ENCODE data around the gene SNRPA. TPM values are rescaled to one million over a fixed set of nuclear protein-coding genes. Genes with fewer than 3 reads are reported as not detected.
"Not testable (repeated sequence)": the region's sequence is repeated elsewhere in the genome, so short reads cannot be mapped to it uniquely, and the experiment has no call there.

SNRPA gene
- polyA plus RNA-seq, 2 donors = 48.9 to 58.1 TPM

- Histone ChIP-seq H3K4me1 (ENCODE audit: control insufficient read depth in 2 of 2, insufficient read depth in 2 of 2, low read length in 1 of 2) (peaks cover 0 to 2% of the 10 kb centered on the region in 2 donors), H3K27me3 (ENCODE audit: control insufficient read depth in 1 of 2, insufficient read depth in 2 of 2, low read length in 2 of 2) (no peaks in the 10 kb centered on the region), H3K36me3 (ENCODE audit: control insufficient read depth in 2 of 2, insufficient read depth in 2 of 2, low read length in 1 of 2) (peaks cover 8 to 16% of the 10 kb centered on the region in 2 donors), H3K9me3 (ENCODE audit: control insufficient read depth in 2 of 2, insufficient read depth in 1 of 2, low read depth in 1 of 2, low read length in 1 of 2) (no peaks in the 10 kb centered on the region), H3K4me3 (ENCODE audit: low read depth in 1 of 2, low read length in 2 of 2) (peak overlapping the region in 1 of 2 donors; percentile 95), H3K27ac (ENCODE audit: low read depth in 2 of 2, low read length in 1 of 2) (peak overlapping the region; percentile 66 to 93)
- 84 to 87% methylated on average over 6 of the region's 6 CpGs for WGBS, 2 donors
These were observed 29.9 kb upstream of the SNRPA start for GRCh38 chr19:40721140-40721486.

- H3K4me1 ChIP-seq (ENCODE audit: control insufficient read depth in 2 of 2, insufficient read depth in 2 of 2, low read length in 1 of 2) = peaks cover 0 to 2% of the 10 kb centered on the region in 2 donors
- H3K4me3 ChIP-seq (ENCODE audit: low read depth in 1 of 2, low read length in 2 of 2) = peak overlapping the region; percentile 27 to 95
- WGBS, 2 donors = 50 to 54% methylated on average over 9 of the region's 9 CpGs
- H3K27ac ChIP-seq (ENCODE audit: low read depth in 2 of 2, low read length in 1 of 2) = peak overlapping the region; percentile 73 to 93
- H3K9me3 ChIP-seq (ENCODE audit: control insufficient read depth in 2 of 2, insufficient read depth in 1 of 2, low read depth in 1 of 2, low read length in 1 of 2) = no peaks in the 10 kb centered on the region
- H3K27me3 ChIP-seq (ENCODE audit: control insufficient read depth in 1 of 2, insufficient read depth in 2 of 2, low read length in 2 of 2) = no peaks in the 10 kb centered on the region
- peaks cover 12 to 24% of the 10 kb centered on the region in 2 donors for H3K36me3 ChIP-seq (ENCODE audit: control insufficient read depth in 2 of 2, insufficient read depth in 2 of 2, low read length in 1 of 2)
These were observed 28.9 kb upstream of the SNRPA start for GRCh38 chr19:40721936-40722661.

GRCh38 chr19:40723661-40724254, 27.2 kb upstream of the SNRPA start:
- WGBS, 2 donors = 85 to 91% methylated on average over 5 of the region's 5 CpGs
- H3K27ac ChIP-seq (ENCODE audit: low read depth in 2 of 2, low read length in 1 of 2) = peak overlapping the region in 1 of 2 donors; percentile 33
- H3K4me3 ChIP-seq (ENCODE audit: low read depth in 1 of 2, low read length in 2 of 2) = peak overlapping the region in 1 of 2 donors; percentile 21
- peaks cover 0 to 2% of the 10 kb centered on the region in 2 donors for H3K4me1 ChIP-seq (ENCODE audit: control insufficient read depth in 2 of 2, insufficient read depth in 2 of 2, low read length in 1 of 2)
- H3K27me3 ChIP-seq (ENCODE audit: control insufficient read depth in 1 of 2, insufficient read depth in 2 of 2, low read length in 2 of 2) = no peaks in the 10 kb centered on the region
- H3K36me3 ChIP-seq (ENCODE audit: control insufficient read depth in 2 of 2, insufficient read depth in 2 of 2, low read length in 1 of 2) = peaks cover 12 to 36% of the 10 kb centered on the region in 2 donors
- H3K9me3 ChIP-seq (ENCODE audit: control insufficient read depth in 2 of 2, insufficient read depth in 1 of 2, low read depth in 1 of 2, low read length in 1 of 2) = no peaks in the 10 kb centered on the region

DNA sequence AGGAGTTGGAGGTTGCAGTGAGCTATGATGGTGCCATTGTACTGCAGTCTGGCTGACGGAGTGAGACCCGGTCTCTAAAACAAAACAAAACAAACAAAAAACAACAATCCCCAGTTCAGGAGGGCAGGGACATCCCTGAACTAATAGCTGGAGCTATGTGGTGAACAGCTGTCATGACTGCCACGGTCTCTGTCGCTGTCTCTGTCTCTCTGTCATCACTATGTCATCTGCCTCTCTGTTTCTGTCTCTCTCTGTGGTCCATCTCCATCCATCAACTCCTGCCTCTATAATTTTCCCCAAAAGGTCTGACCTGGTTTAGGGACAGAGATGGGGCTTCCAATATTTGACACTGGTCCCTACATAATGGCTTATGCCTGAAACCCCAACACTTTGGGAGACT, 26.7 kb upstream of the SNRPA start:
- H3K9me3 ChIP-seq (ENCODE audit: control insufficient read depth in 2 of 2, insufficient read depth in 1 of 2, low read depth in 1 of 2, low read length in 1 of 2) = no peaks in the 10 kb centered on the region
- H3K4me3 ChIP-seq (ENCODE audit: low read depth in 1 of 2, low read length in 2 of 2) = peak overlapping the region in 1 of 2 donors; percentile 21
- no peaks in the 10 kb centered on the region for H3K27me3 ChIP-seq (ENCODE audit: control insufficient read depth in 1 of 2, insufficient read depth in 2 of 2, low read length in 2 of 2)
- peaks cover 0 to 2% of the 10 kb centered on the region in 2 donors for H3K4me1 ChIP-seq (ENCODE audit: control insufficient read depth in 2 of 2, insufficient read depth in 2 of 2, low read length in 1 of 2)
- peaks cover 12 to 39% of the 10 kb centered on the region in 2 donors for H3K36me3 ChIP-seq (ENCODE audit: control insufficient read depth in 2 of 2, insufficient read depth in 2 of 2, low read length in 1 of 2)
- WGBS, 2 donors = 90 to 93% methylated on average over 4 of the region's 4 CpGs
- H3K27ac ChIP-seq (ENCODE audit: low read depth in 2 of 2, low read length in 1 of 2) = peak overlapping the region in 1 of 2 donors; percentile 33

DNA sequence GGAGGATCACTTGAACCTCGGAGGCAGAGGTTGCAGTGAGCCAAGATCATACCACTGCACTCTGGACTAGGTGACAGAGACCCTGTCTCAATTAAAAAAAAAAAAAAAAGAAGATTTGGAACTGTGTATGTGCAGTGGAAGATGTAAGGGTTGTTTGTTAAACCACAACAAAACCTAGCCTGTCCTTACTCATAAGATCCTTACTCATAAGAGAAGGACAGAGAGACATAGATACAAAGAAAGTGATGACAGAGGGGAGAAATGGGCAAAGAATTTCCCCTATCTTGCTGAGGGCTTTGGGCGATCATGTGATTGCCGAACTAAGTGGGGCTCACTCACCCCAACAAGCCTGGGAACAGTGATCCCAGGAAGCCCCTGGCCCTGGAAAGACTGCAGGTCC, 26.1 kb upstream of the SNRPA start:
- H3K4me3 ChIP-seq (ENCODE audit: low read depth in 1 of 2, low read length in 2 of 2) = no peak overlapping the region
- WGBS, 2 donors = 89 to 92% methylated on average over 3 of the region's 3 CpGs
- H3K4me1 ChIP-seq (ENCODE audit: control insufficient read depth in 2 of 2, insufficient read depth in 2 of 2, low read length in 1 of 2) = peaks cover 0 to 2% of the 10 kb centered on the region in 2 donors
- no peaks in the 10 kb centered on the region for H3K27me3 ChIP-seq (ENCODE audit: control insufficient read depth in 1 of 2, insufficient read depth in 2 of 2, low read length in 2 of 2)
- H3K36me3 ChIP-seq (ENCODE audit: control insufficient read depth in 2 of 2, insufficient read depth in 2 of 2, low read length in 1 of 2) = peaks cover 12 to 40% of the 10 kb centered on the region in 2 donors
- H3K27ac ChIP-seq (ENCODE audit: low read depth in 2 of 2, low read length in 1 of 2) = no peak overlapping the region
- H3K9me3 ChIP-seq (ENCODE audit: control insufficient read depth in 2 of 2, insufficient read depth in 1 of 2, low read depth in 1 of 2, low read length in 1 of 2) = no peaks in the 10 kb centered on the region

DNA sequence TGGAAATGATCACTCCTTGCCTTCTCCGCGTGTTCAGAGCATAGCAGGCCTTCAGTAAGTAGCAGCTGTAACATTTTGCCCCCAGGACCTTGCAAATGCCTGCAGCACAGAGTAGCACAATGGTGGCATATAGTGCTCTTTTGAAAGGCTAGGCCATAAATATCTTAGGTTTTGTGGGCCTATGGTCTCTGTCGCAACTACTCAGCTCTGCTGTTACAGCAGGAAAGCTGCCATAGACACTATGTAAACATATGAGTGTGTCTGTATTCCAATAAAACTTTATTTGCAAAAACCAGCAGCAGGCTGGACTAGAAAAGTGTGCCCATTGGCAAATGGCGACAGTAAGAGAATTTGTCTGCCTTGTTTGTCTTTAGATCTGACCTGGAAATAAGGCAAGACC, 24.7 kb upstream of the SNRPA start:
- no peaks in the 10 kb centered on the region for H3K9me3 ChIP-seq (ENCODE audit: control insufficient read depth in 2 of 2, insufficient read depth in 1 of 2, low read depth in 1 of 2, low read length in 1 of 2)
- no peaks in the 10 kb centered on the region for H3K27me3 ChIP-seq (ENCODE audit: control insufficient read depth in 1 of 2, insufficient read depth in 2 of 2, low read length in 2 of 2)
- WGBS, 2 donors = 95 to 96% methylated on average over 4 of the region's 4 CpGs
- no peak overlapping the region for H3K27ac ChIP-seq (ENCODE audit: low read depth in 2 of 2, low read length in 1 of 2)
- no peak overlapping the region for H3K4me3 ChIP-seq (ENCODE audit: low read depth in 1 of 2, low read length in 2 of 2)
- peaks cover 18 to 42% of the 10 kb centered on the region in 2 donors for H3K36me3 ChIP-seq (ENCODE audit: control insufficient read depth in 2 of 2, insufficient read depth in 2 of 2, low read length in 1 of 2)
- H3K4me1 ChIP-seq (ENCODE audit: control insufficient read depth in 2 of 2, insufficient read depth in 2 of 2, low read length in 1 of 2) = peaks cover 0 to 2% of the 10 kb centered on the region in 2 donors

DNA sequence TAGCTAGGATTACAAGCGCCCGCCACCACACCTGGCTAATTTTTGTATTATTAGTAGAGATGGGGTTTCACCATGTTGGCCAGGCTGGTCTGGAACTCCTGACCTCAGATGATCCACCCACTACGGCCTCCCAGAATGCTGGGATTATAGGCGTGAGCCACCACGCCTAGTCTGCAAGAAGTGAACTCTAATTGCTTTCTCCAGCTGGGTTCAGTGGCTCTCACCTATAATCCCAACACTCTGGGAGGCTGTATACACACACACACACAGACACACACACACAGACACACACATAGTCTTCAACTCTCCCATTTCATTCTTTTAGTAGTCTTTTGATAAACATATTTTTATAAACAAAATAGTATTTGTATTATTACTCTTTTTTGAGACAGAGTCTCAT, 20.9 kb upstream of the SNRPA start:
- peaks cover 27 to 47% of the 10 kb centered on the region in 2 donors for H3K36me3 ChIP-seq (ENCODE audit: control insufficient read depth in 2 of 2, insufficient read depth in 2 of 2, low read length in 1 of 2)
- 82 to 88% methylated on average over 5 of the region's 5 CpGs for WGBS, 2 donors
- H3K4me3 ChIP-seq (ENCODE audit: low read depth in 1 of 2, low read length in 2 of 2); H3K9me3 ChIP-seq (ENCODE audit: control insufficient read depth in 2 of 2, insufficient read depth in 1 of 2, low read depth in 1 of 2, low read length in 1 of 2); H3K4me1 ChIP-seq (ENCODE audit: control insufficient read depth in 2 of 2, insufficient read depth in 2 of 2, low read length in 1 of 2); H3K27ac ChIP-seq (ENCODE audit: low read depth in 2 of 2, low read length in 1 of 2); H3K27me3 ChIP-seq (ENCODE audit: control insufficient read depth in 1 of 2, insufficient read depth in 2 of 2, low read length in 2 of 2): not testable (repeated sequence)

DNA sequence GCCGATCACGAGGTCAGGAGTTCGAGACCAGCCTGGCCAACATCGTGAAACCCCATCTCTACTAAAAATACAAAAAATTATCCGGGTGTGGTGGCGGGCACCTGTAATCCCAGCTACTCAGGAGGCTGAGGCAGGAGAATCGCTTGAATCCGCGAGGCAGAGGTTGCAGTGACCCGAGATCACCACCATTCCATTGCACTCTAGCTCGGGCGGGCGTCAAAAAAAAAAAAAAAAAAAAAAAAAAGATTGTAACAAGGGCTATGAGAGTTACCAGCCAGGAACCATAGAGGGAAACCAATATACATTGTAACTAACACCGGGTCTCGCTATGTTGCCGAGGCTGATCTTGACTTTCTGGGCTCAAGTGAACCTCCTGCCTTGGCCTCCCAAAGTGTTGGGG, 18.7 kb upstream of the SNRPA start:
- H3K27me3 ChIP-seq (ENCODE audit: control insufficient read depth in 1 of 2, insufficient read depth in 2 of 2, low read length in 2 of 2); H3K4me1 ChIP-seq (ENCODE audit: control insufficient read depth in 2 of 2, insufficient read depth in 2 of 2, low read length in 1 of 2); H3K27ac ChIP-seq (ENCODE audit: low read depth in 2 of 2, low read length in 1 of 2); H3K9me3 ChIP-seq (ENCODE audit: control insufficient read depth in 2 of 2, insufficient read depth in 1 of 2, low read depth in 1 of 2, low read length in 1 of 2); H3K4me3 ChIP-seq (ENCODE audit: low read depth in 1 of 2, low read length in 2 of 2): not testable (repeated sequence)
- WGBS, 2 donors = 96 to 97% methylated on average over 16 of the region's 16 CpGs
- H3K36me3 ChIP-seq (ENCODE audit: control insufficient read depth in 2 of 2, insufficient read depth in 2 of 2, low read length in 1 of 2) = peaks cover 20 to 46% of the 10 kb centered on the region in 2 donors

GRCh38 chr19:40733149-40733548, 17.9 kb upstream of the SNRPA start:
- H3K36me3 ChIP-seq (ENCODE audit: control insufficient read depth in 2 of 2, insufficient read depth in 2 of 2, low read length in 1 of 2) = peaks cover 24 to 42% of the 10 kb centered on the region in 2 donors
- H3K9me3 ChIP-seq (ENCODE audit: control insufficient read depth in 2 of 2, insufficient read depth in 1 of 2, low read depth in 1 of 2, low read length in 1 of 2) = no peaks in the 10 kb centered on the region
- 87 to 93% methylated on average over 13 of the region's 13 CpGs for WGBS, 2 donors
- peaks cover 2 to 4% of the 10 kb centered on the region in 2 donors for H3K4me1 ChIP-seq (ENCODE audit: control insufficient read depth in 2 of 2, insufficient read depth in 2 of 2, low read length in 1 of 2)
- H3K27ac ChIP-seq (ENCODE audit: low read depth in 2 of 2, low read length in 1 of 2) = no peak overlapping the region
- no peak overlapping the region for H3K4me3 ChIP-seq (ENCODE audit: low read depth in 1 of 2, low read length in 2 of 2)
- no peaks in the 10 kb centered on the region for H3K27me3 ChIP-seq (ENCODE audit: control insufficient read depth in 1 of 2, insufficient read depth in 2 of 2, low read length in 2 of 2)
